Activated naive CD8-positive, alpha-beta T cell treated with anti-CD3 and anti-CD28 coated beads for 36 hours (primary cell): ENCODE data around the gene DNAI7. TPM values are rescaled to one million over a fixed set of nuclear protein-coding genes. Genes with fewer than 3 reads are reported as not detected.

Experiments
- DNase-seq: peaks from one replicate; pipeline ENCODE4 v3.0.0; 2021
- H3K27ac Mint-ChIP-seq: one replicate; pipeline ENCODE4 v1.8.0; 2022; ENCODE audit warnings: mild to moderate bottlenecking, moderate library complexity, mixed read lengths
- H3K27me3 Mint-ChIP-seq: one replicate; pipeline ENCODE4 v1.8.0; 2022; ENCODE audit warnings: mild to moderate bottlenecking, mixed read lengths
- H3K36me3 Mint-ChIP-seq: one replicate; pipeline ENCODE4 v1.8.0; 2021; ENCODE audit warnings: mild to moderate bottlenecking, mixed read lengths
- H3K4me1 Mint-ChIP-seq: one replicate; pipeline ENCODE4 v1.8.0; 2021; ENCODE audit warnings: mixed read lengths
- H3K4me3 Mint-ChIP-seq: one replicate; pipeline ENCODE4 v1.8.0; 2022; ENCODE audit warnings: mild to moderate bottlenecking, moderate library complexity, mixed read lengths
- H3K9me3 Mint-ChIP-seq: one replicate; pipeline ENCODE4 v1.8.0; 2022; ENCODE audit warnings: mixed read lengths
- total RNA-seq, 2 experiments: library from RNA; stranded (reverse); gene quantifications; one replicate each; pipeline ENCODE4 v1.2.3, GENCODE V29; 2021

DNAI7 gene
- total RNA-seq, 2 experiments from 2014 or later = not detected

DNA sequence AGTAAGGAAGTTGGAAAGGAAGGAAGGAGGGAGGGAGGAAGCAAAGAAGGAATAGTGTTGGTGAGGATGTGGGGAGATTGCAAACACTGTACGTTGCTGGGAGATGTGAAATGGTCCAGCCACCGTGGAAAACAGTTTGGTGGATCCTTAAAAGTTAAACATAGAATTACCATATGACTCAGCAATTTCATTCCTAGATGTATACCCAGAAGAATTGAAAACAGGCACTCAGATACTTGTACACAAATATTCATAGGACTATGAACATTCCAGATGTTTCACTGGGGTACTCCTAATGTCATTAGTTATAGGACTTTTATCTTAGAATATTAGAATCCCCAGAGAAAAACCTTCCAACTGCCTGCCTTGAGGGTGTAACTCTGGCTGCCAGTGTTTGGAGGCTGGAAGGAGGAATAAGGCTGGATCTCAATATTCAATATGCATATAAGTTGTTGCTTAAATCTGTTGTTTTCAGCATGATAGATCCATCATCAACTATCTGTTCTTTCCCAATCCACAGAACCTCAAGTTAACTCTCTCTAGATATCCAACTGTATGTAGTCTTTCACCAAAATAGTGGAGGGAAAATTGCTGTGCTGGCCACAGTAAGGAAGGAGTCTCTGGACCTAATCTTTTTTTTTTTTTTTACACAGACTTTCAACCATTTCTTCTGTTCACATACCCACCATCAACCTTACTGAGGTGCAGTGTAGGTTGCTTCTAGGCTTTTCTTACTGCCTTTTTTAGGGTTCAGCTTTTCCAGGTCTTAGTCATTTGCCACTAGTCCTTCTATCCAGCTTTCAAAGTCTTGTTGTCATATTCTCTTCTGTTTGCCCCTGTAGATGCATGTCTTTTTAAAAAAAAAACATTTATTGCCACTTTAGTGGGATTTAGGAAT is 94.5 kb downstream of the DNAI7 start:
- Mint-ChIP-seq H3K4me1 (peaks cover 6% of the 10 kb centered on the region), H3K27me3 (no peaks in the 10 kb centered on the region), H3K4me3 (no peak overlapping the region), H3K36me3 (peaks cover 16% of the 10 kb centered on the region), H3K9me3 (no peaks in the 10 kb centered on the region), H3K27ac (no peak overlapping the region)
- DNase-seq = no peak

DNA sequence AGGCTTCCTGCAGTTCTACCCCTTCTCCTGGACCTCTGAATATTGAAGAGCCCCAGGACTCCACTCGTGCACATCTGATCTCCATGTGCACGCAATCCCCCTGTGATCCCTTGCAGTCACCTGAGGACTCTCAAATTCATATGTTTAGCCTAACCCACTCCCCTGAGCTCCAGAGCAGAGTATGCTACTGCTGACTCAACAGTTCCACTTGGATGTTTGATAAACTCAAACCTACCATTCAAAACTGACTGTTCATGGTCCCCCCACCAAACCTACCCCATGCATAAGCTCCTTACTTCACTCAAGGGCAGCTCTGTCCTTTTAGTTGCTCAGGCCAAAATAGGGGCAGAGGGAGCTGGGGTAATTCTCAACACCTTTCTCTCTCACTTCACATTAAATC is 96.0 kb downstream of the DNAI7 start:
- Mint-ChIP-seq H3K27ac (no peak overlapping the region), H3K36me3 (peaks cover 24% of the 10 kb centered on the region), H3K27me3 (no peaks in the 10 kb centered on the region)

DNA sequence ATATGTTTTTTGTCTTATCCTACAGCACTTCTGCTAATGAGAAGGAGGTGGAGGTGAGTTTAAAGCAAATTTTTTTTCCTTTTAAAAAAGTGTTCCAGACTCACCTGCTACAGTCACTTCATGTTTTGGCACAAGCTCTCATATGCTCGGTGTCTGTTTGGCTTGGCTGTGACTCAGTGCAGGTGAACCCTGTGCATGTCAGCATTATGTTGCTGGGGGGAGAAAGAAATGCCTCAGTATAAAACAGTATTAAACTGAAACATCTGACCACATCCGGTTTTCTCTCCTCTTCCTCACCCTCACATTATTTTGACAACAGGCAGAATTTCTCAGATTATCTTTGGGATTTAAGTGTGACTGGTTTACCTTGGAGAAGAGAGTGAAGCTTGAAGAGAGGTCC is 105.2 kb downstream of the DNAI7 start:
- H3K36me3 Mint-ChIP-seq = peaks cover 62% of the 10 kb centered on the region
- H3K27me3 Mint-ChIP-seq = no peaks in the 10 kb centered on the region
- peaks cover 11% of the 10 kb centered on the region for H3K9me3 Mint-ChIP-seq
- peaks cover 32% of the 10 kb centered on the region for H3K4me1 Mint-ChIP-seq
- H3K27ac Mint-ChIP-seq = peak overlapping the region; percentile 77
- no peak for DNase-seq
- H3K4me3 Mint-ChIP-seq = no peak overlapping the region

More for the DNA sequence above, 96.0 kb downstream of the DNAI7 start:
- Mint-ChIP-seq H3K4me3 (no peak overlapping the region), H3K4me1 (peaks cover 6% of the 10 kb centered on the region), H3K9me3 (peaks cover 3% of the 10 kb centered on the region)
- no peak for DNase-seq

DNA sequence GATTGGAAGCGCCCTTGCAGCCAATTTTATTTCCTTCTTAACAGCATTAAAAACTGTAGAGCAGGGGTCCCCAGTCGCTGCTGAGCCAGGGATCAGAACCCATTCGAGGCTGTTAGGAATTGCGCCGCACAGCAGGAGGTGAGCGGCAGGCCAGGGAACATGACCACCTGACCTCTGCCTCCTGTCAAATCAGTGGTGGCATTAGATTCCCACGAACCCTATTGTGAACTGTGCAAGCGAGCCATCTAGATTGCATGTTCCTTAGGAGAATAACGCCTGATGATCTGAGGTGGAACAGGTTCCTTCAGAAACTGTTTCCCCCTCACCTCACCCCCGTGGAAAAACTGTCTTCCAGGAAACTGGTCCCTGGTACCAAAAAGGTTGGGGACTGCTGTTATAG is 107.4 kb downstream of the DNAI7 start:
- peaks cover 30% of the 10 kb centered on the region for H3K4me1 Mint-ChIP-seq

DNA sequence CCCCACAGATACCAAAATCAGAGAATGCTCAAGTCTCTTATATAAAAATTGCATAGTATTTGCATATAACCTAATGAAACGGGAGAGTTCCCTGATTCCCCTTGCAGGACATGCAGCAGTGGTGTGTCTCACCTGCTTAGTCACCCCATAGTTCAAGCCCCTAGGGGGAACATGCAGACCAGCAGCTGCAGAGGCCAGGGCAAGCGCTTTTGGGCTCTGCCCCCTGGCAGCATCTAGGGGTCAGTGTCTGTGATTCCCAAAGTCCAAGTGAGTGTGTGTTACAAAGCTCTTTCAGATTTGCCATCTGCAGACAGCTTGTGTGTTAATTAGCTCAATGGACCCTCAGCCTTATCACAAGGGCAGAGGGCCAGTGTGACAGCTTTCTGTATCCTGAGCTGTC is 110.1 kb downstream of the DNAI7 start:
- H3K4me3 Mint-ChIP-seq = no peak overlapping the region
- H3K4me1 Mint-ChIP-seq = peaks cover 15% of the 10 kb centered on the region
- H3K9me3 Mint-ChIP-seq = no peaks in the 10 kb centered on the region
- H3K27ac Mint-ChIP-seq = no peak overlapping the region
- no peaks in the 10 kb centered on the region for H3K27me3 Mint-ChIP-seq
- H3K36me3 Mint-ChIP-seq = peaks cover 30% of the 10 kb centered on the region
- no peak for DNase-seq

More for the DNA sequence above, 107.4 kb downstream of the DNAI7 start:
- Mint-ChIP-seq H3K27me3 (no peaks in the 10 kb centered on the region), H3K36me3 (peaks cover 42% of the 10 kb centered on the region), H3K27ac (no peak overlapping the region), H3K9me3 (peaks cover 1% of the 10 kb centered on the region), H3K4me3 (no peak overlapping the region)
- no peak for DNase-seq

DNA sequence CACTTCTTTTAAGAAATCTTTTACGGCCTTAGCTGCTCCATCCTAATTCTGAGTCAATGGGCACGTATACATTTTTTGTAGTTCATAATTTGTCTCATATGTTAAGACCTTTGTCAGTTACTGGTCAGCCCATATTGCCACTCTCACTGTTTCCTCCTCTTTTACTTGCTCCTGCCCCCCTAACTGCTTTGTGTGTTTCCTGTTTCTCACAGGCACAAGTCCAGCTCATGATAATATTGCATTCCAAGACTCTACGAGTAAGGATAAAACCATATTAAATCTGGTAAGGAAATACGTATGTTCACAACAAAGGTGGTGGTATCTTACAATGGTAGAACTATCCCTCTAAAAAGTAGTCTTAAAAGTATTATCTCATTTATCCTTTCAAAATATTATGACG is 111.7 kb downstream of the DNAI7 start:
- DNase-seq = no peak
- peaks cover 9% of the 10 kb centered on the region for H3K4me1 Mint-ChIP-seq
- no peaks in the 10 kb centered on the region for H3K27me3 Mint-ChIP-seq
- H3K4me3 Mint-ChIP-seq = no peak overlapping the region
- H3K36me3 Mint-ChIP-seq = peaks cover 29% of the 10 kb centered on the region
- no peaks in the 10 kb centered on the region for H3K9me3 Mint-ChIP-seq
- no peak overlapping the region for H3K27ac Mint-ChIP-seq

DNA sequence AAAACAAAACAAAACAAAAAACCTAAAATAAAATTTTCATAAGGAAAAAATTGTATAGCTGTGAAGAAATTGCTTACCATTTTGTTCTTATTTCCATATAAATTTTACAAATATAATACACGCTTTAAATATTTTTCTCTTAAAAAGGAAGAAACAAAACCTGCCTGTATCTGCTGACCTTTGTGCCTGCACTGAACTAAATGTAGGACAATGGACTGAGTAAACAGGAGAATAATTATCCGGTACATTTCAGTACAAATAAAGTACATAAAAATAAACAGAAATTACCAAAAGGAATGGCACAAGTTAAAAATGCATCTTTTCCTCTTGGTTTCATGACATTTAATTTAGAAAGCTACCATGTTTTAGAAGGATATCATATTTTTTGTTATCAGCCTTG is 112.3 kb downstream of the DNAI7 start:
- Mint-ChIP-seq H3K27me3 (no peaks in the 10 kb centered on the region), H3K27ac (no peak overlapping the region), H3K4me3 (no peak overlapping the region), H3K9me3 (no peaks in the 10 kb centered on the region), H3K36me3 (peaks cover 26% of the 10 kb centered on the region), H3K4me1 (peaks cover 3% of the 10 kb centered on the region)
- DNase-seq = no peak

DNA sequence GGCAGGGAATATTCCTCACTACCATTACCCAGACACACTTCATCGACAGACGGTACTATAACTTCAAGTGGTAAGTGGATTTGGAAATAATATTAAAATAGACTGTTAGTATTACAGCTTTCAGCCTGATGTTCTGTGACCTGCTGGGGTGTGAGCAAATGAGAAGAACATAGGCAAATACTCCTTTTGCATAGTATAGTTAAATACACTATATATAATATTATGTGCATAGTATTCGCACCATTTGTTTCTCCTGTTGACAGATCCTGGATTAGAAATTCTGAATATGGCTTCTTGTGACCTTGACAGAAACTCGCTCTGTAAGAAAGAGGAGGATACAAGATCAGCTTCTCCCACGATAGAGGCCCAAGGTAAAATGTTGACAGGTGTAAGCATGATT is 115.6 kb downstream of the DNAI7 start:
- H3K4me3 Mint-ChIP-seq = no peak overlapping the region
- no peaks in the 10 kb centered on the region for H3K27me3 Mint-ChIP-seq
- H3K27ac Mint-ChIP-seq = no peak overlapping the region
- H3K36me3 Mint-ChIP-seq = peaks cover 15% of the 10 kb centered on the region
- peaks cover 14% of the 10 kb centered on the region for H3K4me1 Mint-ChIP-seq
- H3K9me3 Mint-ChIP-seq = no peaks in the 10 kb centered on the region
- DNase-seq = no peak

DNA sequence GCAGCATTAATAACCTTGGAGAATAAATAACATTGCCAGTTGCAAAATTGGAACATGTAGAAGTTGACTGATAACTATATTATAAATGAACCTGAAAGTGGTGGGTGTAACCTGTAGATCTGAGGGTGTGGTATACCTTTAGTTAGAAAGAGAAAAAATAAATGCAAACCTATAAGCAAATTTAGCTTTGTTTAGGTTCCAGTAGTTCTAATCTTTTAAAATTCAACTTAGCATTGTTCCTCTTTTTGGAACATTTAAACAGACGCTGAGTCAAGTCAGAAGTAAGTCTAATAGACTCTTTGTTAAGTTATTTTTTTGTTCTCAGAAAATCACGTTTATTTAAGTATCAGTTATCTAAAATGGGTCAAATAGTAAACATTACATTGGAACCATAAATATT is 120.0 kb downstream of the DNAI7 start:
- peaks cover 21% of the 10 kb centered on the region for H3K4me1 Mint-ChIP-seq
- no peak overlapping the region for H3K27ac Mint-ChIP-seq
- no peaks in the 10 kb centered on the region for H3K27me3 Mint-ChIP-seq
- peaks cover 35% of the 10 kb centered on the region for H3K36me3 Mint-ChIP-seq
- no peak overlapping the region for H3K4me3 Mint-ChIP-seq
- H3K9me3 Mint-ChIP-seq = no peaks in the 10 kb centered on the region
- DNase-seq = no peak

DNA sequence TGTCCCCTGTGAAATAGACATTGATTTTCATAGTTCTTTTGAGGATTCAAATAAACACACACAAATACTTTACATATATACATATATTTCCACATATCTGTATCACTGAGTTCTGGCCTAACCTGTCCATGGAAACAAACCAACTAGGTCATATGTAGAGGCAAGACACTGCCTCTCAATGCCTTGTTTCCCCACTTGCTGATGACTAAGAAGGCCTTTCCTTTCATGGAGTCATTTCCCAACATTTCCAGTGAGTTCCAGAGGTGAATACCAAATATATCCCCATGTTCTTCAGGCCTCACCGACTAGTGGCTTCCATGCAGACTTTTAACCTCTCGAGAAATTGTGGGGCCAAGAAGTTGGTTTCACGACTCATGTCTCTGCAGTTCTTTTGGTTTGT is 120.8 kb downstream of the DNAI7 start:
- Mint-ChIP-seq H3K36me3 (peaks cover 38% of the 10 kb centered on the region), H3K4me1 (peaks cover 23% of the 10 kb centered on the region), H3K27me3 (no peaks in the 10 kb centered on the region), H3K4me3 (no peak overlapping the region), H3K9me3 (no peaks in the 10 kb centered on the region), H3K27ac (no peak overlapping the region)
- no peak for DNase-seq

DNA sequence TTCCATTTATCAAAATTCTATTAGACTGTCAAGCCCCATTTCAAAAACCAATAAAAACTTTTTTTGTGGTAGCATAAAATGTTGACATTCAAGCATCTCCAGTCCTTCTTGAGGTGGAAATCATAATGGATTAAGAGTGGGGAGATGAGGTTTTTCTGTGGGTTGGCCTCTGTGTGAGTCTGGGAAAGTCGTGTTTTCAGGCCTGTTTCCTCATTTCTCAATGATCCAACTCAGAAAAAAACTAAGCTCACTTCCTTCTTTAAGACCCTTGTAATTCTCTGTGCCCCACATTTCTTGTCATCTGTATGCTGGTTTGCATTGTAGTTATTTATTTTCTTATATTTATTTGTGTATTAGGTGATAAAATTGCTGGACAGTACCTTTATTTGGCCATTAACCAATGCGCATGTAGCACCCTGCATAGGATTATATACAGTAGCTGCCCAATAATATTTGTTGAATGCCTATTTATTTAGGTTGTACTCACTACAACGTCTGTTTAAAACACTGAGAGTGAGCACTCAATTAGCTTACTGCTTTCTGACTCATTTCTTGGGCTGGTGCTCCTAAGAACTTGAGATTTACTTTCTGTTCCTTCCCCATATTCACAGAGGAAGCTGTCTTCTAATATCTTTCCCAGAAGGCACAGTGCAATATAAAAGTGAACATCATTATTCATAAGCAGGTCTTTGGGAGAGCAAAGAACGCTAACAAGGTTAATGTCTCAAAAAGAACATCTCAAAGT is 121.9 kb downstream of the DNAI7 start:
- Mint-ChIP-seq H3K9me3 (no peaks in the 10 kb centered on the region), H3K27me3 (no peaks in the 10 kb centered on the region), H3K4me3 (no peak overlapping the region), H3K4me1 (peaks cover 28% of the 10 kb centered on the region), H3K27ac (no peak overlapping the region), H3K36me3 (peaks cover 45% of the 10 kb centered on the region)
- DNase-seq = no peak

DNA sequence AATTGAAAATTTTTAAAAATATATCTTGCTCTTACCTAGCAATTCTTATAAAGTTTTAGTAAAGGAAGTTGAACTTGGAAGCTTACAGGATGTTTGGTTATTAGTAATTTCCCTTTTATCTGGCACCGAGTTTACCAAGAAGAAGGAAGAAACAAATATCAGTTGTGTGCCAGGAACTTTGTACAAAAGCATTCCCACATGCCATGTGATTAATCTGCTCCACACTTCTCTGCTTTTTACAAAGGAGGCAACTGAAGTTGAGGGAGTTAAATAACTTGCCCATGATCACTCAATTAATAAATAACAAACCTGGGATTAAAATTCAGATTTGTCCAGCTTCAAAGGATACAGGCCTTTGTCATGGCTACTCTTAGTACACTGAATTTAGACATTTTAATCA is 123.6 kb downstream of the DNAI7 start:
- no peaks in the 10 kb centered on the region for H3K9me3 Mint-ChIP-seq
- peaks cover 57% of the 10 kb centered on the region for H3K36me3 Mint-ChIP-seq
- H3K4me3 Mint-ChIP-seq = no peak overlapping the region
- no peak overlapping the region for H3K27ac Mint-ChIP-seq
- DNase-seq = no peak
- H3K4me1 Mint-ChIP-seq = peaks cover 34% of the 10 kb centered on the region
- no peaks in the 10 kb centered on the region for H3K27me3 Mint-ChIP-seq

DNA sequence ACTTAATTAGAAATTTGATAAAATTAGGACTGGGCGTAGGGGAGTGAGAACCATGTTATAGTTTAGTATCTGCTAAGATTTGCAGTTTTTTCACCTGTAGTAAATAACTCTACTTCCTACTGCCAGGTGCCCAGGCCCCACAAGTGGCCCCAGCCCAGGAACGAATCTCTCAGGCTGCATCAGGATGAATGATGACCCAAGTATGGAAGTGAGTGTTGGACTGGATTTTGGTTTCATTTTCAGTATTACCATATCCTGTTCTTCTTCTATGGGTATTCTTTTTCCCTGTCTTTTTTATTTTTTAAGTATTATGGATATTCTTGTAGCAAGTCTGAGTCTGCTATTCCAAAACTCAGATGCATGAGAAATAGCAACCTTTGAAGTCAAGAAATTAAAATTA is 125.7 kb downstream of the DNAI7 start:
- DNase-seq = no peak
- Mint-ChIP-seq H3K36me3 (peaks cover 66% of the 10 kb centered on the region), H3K27me3 (no peaks in the 10 kb centered on the region), H3K4me3 (no peak overlapping the region), H3K9me3 (no peaks in the 10 kb centered on the region), H3K4me1 (peaks cover 21% of the 10 kb centered on the region), H3K27ac (no peak overlapping the region)

DNA sequence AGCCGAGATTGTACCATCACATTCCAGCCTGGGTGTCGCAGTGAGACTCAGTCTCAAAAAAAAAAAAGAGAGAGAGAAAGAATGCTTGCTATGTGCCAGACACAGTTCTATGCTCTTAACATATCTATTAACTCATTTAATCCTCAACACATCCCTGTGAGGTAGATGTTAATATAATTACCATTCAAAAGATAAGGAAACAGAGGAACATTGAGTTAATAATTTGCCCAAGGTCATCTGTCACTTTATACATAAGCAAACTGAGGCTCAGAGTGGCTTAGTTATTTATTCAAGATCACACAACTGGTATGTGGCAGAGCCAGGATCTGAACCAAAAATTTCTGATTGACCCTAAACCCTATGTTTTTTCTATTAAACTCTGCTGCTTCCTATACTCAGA is 129.9 kb downstream of the DNAI7 start:
- Mint-ChIP-seq H3K36me3 (peaks cover 60% of the 10 kb centered on the region), H3K4me3 (no peak overlapping the region), H3K27me3 (no peaks in the 10 kb centered on the region), H3K27ac (no peak overlapping the region), H3K9me3 (no peaks in the 10 kb centered on the region), H3K4me1 (peaks cover 41% of the 10 kb centered on the region)
- DNase-seq = no peak

DNA sequence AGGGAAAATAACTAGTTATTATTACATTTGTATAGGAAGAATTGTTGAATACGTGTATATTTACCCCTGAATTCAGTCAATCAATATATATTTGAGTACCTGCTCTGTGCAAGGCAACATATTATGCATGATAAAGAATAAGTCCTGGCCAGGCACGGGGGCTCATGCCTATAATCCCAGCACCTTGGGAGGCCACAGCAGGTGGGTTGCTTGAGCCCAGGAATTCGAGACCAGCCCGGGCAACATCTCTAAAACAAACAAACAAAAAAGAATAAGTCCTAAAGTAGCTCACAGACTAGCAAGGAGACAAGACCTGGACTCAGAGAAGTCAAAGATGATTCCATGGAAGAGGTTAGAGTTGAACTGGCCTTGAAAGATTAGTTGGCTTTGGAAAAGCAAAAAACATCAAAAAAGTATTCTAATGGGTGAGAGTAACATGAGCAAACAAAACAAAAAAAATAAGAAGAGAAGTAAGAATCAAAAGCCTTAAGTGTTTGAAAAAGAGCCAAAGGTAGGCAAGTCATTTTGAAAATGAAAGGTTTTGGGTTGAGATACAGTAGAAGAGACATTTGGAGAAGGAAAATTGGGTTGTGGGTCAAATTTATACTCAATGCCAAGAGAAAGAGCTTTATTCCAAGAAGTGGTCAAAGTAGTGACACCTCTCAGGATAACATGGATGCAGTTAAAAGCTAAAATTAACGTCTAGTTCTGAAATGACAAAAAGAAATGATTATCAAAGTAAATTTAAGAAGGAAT is 130.9 kb downstream of the DNAI7 start:
- Mint-ChIP-seq H3K4me3 (no peak overlapping the region), H3K4me1 (peaks cover 42% of the 10 kb centered on the region), H3K27ac (peak overlapping the region; percentile 39), H3K27me3 (no peaks in the 10 kb centered on the region), H3K36me3 (peaks cover 54% of the 10 kb centered on the region), H3K9me3 (no peaks in the 10 kb centered on the region)
- no peak for DNase-seq
